ENCODE data around the gene RNF157. TPM values are rescaled to one million over a fixed set of nuclear protein-coding genes. Genes with fewer than 3 reads are reported as not detected.
A peak's percentile ranks its signal among the peaks of the same experiment; 100 is the strongest.

Gene RNF157
- total and polyA plus RNA-seq, 2 experiments from 2014 or later = 11.0 to 15.0 TPM

GRCh38 chr17:76199469-76199868 is 40.8 kb downstream of the RNF157 start:
- no peak for TF ChIP-seq CTCF (IDR thresholded peaks at IDR 0.05; ENCODE audit: low read depth, low read length)
- Histone ChIP-seq H3K27me3 (no peaks in the 10 kb centered on the region), H3K36me3 (no peaks in the 10 kb centered on the region), H3K4me1 (ENCODE audit: low read depth) (no peaks in the 10 kb centered on the region), H3K27ac (no peak overlapping the region), H3K4me3 (no peak overlapping the region), H3K9me3 (ENCODE audit: low read depth) (no peaks in the 10 kb centered on the region)
- no peak for DNase-seq (ENCODE audit: low read depth in 1 of 2, low spot score in 1 of 2)

- Histone ChIP-seq H3K36me3 (no peaks in the 10 kb centered on the region), H3K9me3 (ENCODE audit: low read depth) (no peaks in the 10 kb centered on the region), H3K4me1 (ENCODE audit: low read depth) (no peaks in the 10 kb centered on the region), H3K27ac (no peak overlapping the region), H3K27me3 (no peaks in the 10 kb centered on the region), H3K4me3 (no peak overlapping the region)
- no peak for TF ChIP-seq CTCF (IDR thresholded peaks at IDR 0.05; ENCODE audit: low read depth, low read length)
- DNase-seq (ENCODE audit: low read depth in 1 of 2, low spot score in 1 of 2) = no peak
Measured at GRCh38 chr17:76198702-76199101, 41.6 kb downstream of the RNF157 start.

GRCh38 chr17:76197911-76198310 is 42.4 kb downstream of the RNF157 start:
- H3K27me3 ChIP-seq = no peaks in the 10 kb centered on the region
- H3K4me3 ChIP-seq = no peak overlapping the region
- no peak overlapping the region for H3K27ac ChIP-seq
- no peaks in the 10 kb centered on the region for H3K36me3 ChIP-seq
- no peaks in the 10 kb centered on the region for H3K9me3 ChIP-seq (ENCODE audit: low read depth)
- DNase-seq (ENCODE audit: low read depth in 1 of 2, low spot score in 1 of 2) = peak in 1 of 2 donors; percentile 46
- no peaks in the 10 kb centered on the region for H3K4me1 ChIP-seq (ENCODE audit: low read depth)
- TF ChIP-seq CTCF (IDR thresholded peaks at IDR 0.05; ENCODE audit: low read depth, low read length) = no peak

- peak in 1 of 2 donors; percentile 56 for DNase-seq (ENCODE audit: low read depth in 1 of 2, low spot score in 1 of 2)
- Histone ChIP-seq H3K27ac (no peak overlapping the region), H3K9me3 (ENCODE audit: low read depth) (no peaks in the 10 kb centered on the region), H3K4me3 (no peak overlapping the region), H3K36me3 (no peaks in the 10 kb centered on the region), H3K27me3 (no peaks in the 10 kb centered on the region), H3K4me1 (ENCODE audit: low read depth) (no peaks in the 10 kb centered on the region)
- TF ChIP-seq CTCF (IDR thresholded peaks at IDR 0.05; ENCODE audit: low read depth, low read length) = no peak
Measured at GRCh38 chr17:76196675-76197074, 43.6 kb downstream of the RNF157 start.

- H3K4me3 ChIP-seq = no peak overlapping the region
- no peaks in the 10 kb centered on the region for H3K27me3 ChIP-seq
- no peak overlapping the region for H3K27ac ChIP-seq
- no peaks in the 10 kb centered on the region for H3K9me3 ChIP-seq (ENCODE audit: low read depth)
- no peak for TF ChIP-seq CTCF (IDR thresholded peaks at IDR 0.05; ENCODE audit: low read depth, low read length)
- no peak for DNase-seq (ENCODE audit: low read depth in 1 of 2, low spot score in 1 of 2)
- H3K36me3 ChIP-seq = no peaks in the 10 kb centered on the region
- no peaks in the 10 kb centered on the region for H3K4me1 ChIP-seq (ENCODE audit: low read depth)
Measured at GRCh38 chr17:76195281-76196096, 44.8 kb downstream of the RNF157 start.
